ENCODE data around the gene CD4. TPM values are rescaled to one million over a fixed set of nuclear protein-coding genes. Genes with fewer than 3 reads are reported as not detected.

The CD4 gene
- total RNA-seq, 1 donor from 2014 or later: 13.4 TPM

GRCh38 chr12:6763380-6763779 is 25.9 kb upstream of the CD4 start:
- DNase-seq (ENCODE audit: missing footprints) (no peak), ATAC-seq (no peak)
- intact Hi-C loops (cut with DNase I): no loop called here

GRCh38 chr12:6764011-6764828 is 25.1 kb upstream of the CD4 start:
- DNase-seq (ENCODE audit: missing footprints) (peak; percentile 96), ATAC-seq (peak; percentile 88)
- intact Hi-C loops (cut with DNase I): no loop called here

GRCh38 chr12:6765048-6765633 is 24.2 kb upstream of the CD4 start:
- no peak for ATAC-seq
- no peak for DNase-seq (ENCODE audit: missing footprints)
- intact Hi-C loops (cut with DNase I): no loop called here

- ATAC-seq: peak; percentile 64
- intact Hi-C loops (cut with DNase I): loop anchor here (1.0 kb wide), 1 partner anchor 13 kb away; the partner anchor contains the start of gene MLF2
- peak; percentile 89 for DNase-seq (ENCODE audit: missing footprints)
These were observed 23.4 kb upstream of the CD4 start, which contains the start of gene PTMS for GRCh38 chr12:6765634-6766581. Gene PTMS, plus strand, starts transcription at chr12:6766363. Its CDS starts 343 bp downstream, at chr12:6766706.

GRCh38 chr12:6766651-6767349 is 22.5 kb upstream of the CD4 start:
- ATAC-seq (peak; percentile 46), DNase-seq (ENCODE audit: missing footprints) (peak; percentile 91)
- intact Hi-C loops (cut with DNase I): loop anchor here (1.0 kb wide), 1 partner anchor 13 kb away; the partner anchor contains the start of gene MLF2

GRCh38 chr12:6767353-6768319 is 21.7 kb upstream of the CD4 start:
- ATAC-seq: no peak
- no peak for DNase-seq (ENCODE audit: missing footprints)
- intact Hi-C loops (cut with DNase I): no loop called here

GRCh38 chr12:6768437-6768914 is 20.9 kb upstream of the CD4 start:
- ATAC-seq: no peak
- intact Hi-C loops (cut with DNase I): no loop called here
- DNase-seq (ENCODE audit: missing footprints): no peak

- intact Hi-C loops (cut with DNase I): no loop called here
- no peak for ATAC-seq
- DNase-seq (ENCODE audit: missing footprints): no peak
These were observed 20.3 kb upstream of the CD4 start for GRCh38 chr12:6768990-6769389.

- intact Hi-C loops (cut with DNase I): no loop called here
- no peak for DNase-seq (ENCODE audit: missing footprints)
- no peak for ATAC-seq
These were observed 19.7 kb upstream of the CD4 start for GRCh38 chr12:6769666-6770065.

GRCh38 chr12:6770094-6770493 is 19.2 kb upstream of the CD4 start:
- ATAC-seq (no peak), DNase-seq (ENCODE audit: missing footprints) (no peak)
- intact Hi-C loops (cut with DNase I): no loop called here

GRCh38 chr12:6770600-6770999 is 18.7 kb upstream of the CD4 start:
- DNase-seq (ENCODE audit: missing footprints) (no peak), ATAC-seq (no peak)
- intact Hi-C loops (cut with DNase I): no loop called here

GRCh38 chr12:6771091-6771495 is 18.2 kb upstream of the CD4 start:
- DNase-seq (ENCODE audit: missing footprints): no peak
- intact Hi-C loops (cut with DNase I): no loop called here
- ATAC-seq: no peak

GRCh38 chr12:6771509-6772330 is 17.6 kb upstream of the CD4 start:
- ATAC-seq (peak; percentile 38), DNase-seq (ENCODE audit: missing footprints) (no peak)
- intact Hi-C loops (cut with DNase I): no loop called here

GRCh38 chr12:6772331-6772695 is 17.0 kb upstream of the CD4 start, which contains the start of gene LAG3:
Gene LAG3, plus strand, starts transcription at chr12:6772520. Its CDS starts 333 bp downstream, at chr12:6772853.
- DNase-seq (ENCODE audit: missing footprints) (no peak), ATAC-seq (peak; percentile 3)
- intact Hi-C loops (cut with DNase I): no loop called here

- ATAC-seq: no peak
- DNase-seq (ENCODE audit: missing footprints): no peak
- intact Hi-C loops (cut with DNase I): no loop called here
These were observed 16.4 kb upstream of the CD4 start for GRCh38 chr12:6772726-6773589.
